Fibroblast of lung (primary cell): ENCODE data around the gene AK5. TPM values are rescaled to one million over a fixed set of nuclear protein-coding genes. Genes with fewer than 3 reads are reported as not detected.

Experiments
- DNase-seq, 2 donors: peaks; one replicate each; pipeline versions ENCODE4 v3.0.0 to v3.0.0-alpha.2; 2010; ENCODE audit warnings: low read depth in 2 of 2
- H2AFZ ChIP-seq: 2 replicates; pipeline ENCODE4 v1.5.1; 2012; ENCODE audit warnings: low read length, control low read depth, inconsistent platforms
- H3K27ac ChIP-seq: 2 replicates; pipeline ENCODE4 v1.5.1; 2011; ENCODE audit warnings: low read length, control low read depth; ENCODE audit not compliant: insufficient read depth
- H3K27me3 ChIP-seq: 2 replicates; pipeline ENCODE4 v1.5.1; 2011; ENCODE audit warnings: mild to moderate bottlenecking, low read length; ENCODE audit not compliant: control insufficient read depth, insufficient read depth
- H3K36me3 ChIP-seq: 2 replicates; pipeline ENCODE4 v1.5.1; 2011; ENCODE audit warnings: low read length; ENCODE audit not compliant: control insufficient read depth, insufficient read depth
- H3K4me1 ChIP-seq: 2 replicates; pipeline ENCODE4 v1.5.1; 2011; ENCODE audit warnings: low read length; ENCODE audit not compliant: control insufficient read depth, insufficient read depth; ENCODE audit errors: extremely low read depth
- H3K4me2 ChIP-seq: 2 replicates; pipeline ENCODE4 v1.5.1; 2011; ENCODE audit warnings: low read length, control low read depth; ENCODE audit not compliant: insufficient read depth; ENCODE audit errors: extremely low read depth
- H3K4me3 ChIP-seq, 4 experiments: fragments of 200-600 bp in 1 of 4; sonication (generic) in 1 of 4; replicated peaks in 1 of 4; 2 replicates each; pipeline ENCODE4 v1.5.1; 2011 to 2016; ENCODE audit warnings: low read length in 4 of 4, low read depth in 3 of 4, mild to moderate bottlenecking in 3 of 4, control low read depth in 2 of 4, inconsistent platforms in 1 of 4, mixed read lengths in 1 of 4; ENCODE audit not compliant: insufficient read depth in 1 of 4; ENCODE audit errors: control extremely low read depth in 1 of 4
- H3K79me2 ChIP-seq: 2 replicates; pipeline ENCODE4 v1.5.1; 2012; ENCODE audit warnings: mild to moderate bottlenecking, low read length, inconsistent platforms; ENCODE audit not compliant: control insufficient read depth, insufficient read depth
- H3K9ac ChIP-seq: 2 replicates; pipeline ENCODE4 v1.5.1; 2011; ENCODE audit warnings: mild to moderate bottlenecking, low read length, control low read depth; ENCODE audit not compliant: insufficient read depth
- H3K9me3 ChIP-seq: 2 replicates; pipeline ENCODE4 v1.5.1; 2012; ENCODE audit warnings: low read depth, low read length; ENCODE audit not compliant: control insufficient read depth, insufficient read depth
- H4K20me1 ChIP-seq: 2 replicates; pipeline ENCODE4 v1.5.1; 2011; ENCODE audit warnings: low read length; ENCODE audit not compliant: control insufficient read depth, insufficient read depth; ENCODE audit errors: extremely low read depth
- EZH2 ChIP-seq: IDR thresholded peaks from 2 replicates; pipeline ENCODE4 v1.5.1; 2012; ENCODE audit warnings: low read length, control low read depth, mild to moderate bottlenecking; ENCODE audit errors: missing control alignments
- polyA plus RNA-seq, 2 donors: library from polyadenylated mRNA; depleted of rRNA in 1 of 2; stranded (reverse) in 1 of 2; unstranded in 1 of 2; fragments of >200 nt; gene quantifications; 2 replicates each; pipeline ENCODE4 v1.2.1, GENCODE V29; 2011 to 2012; ENCODE audit warnings: missing spikeins in 1 of 2
- total RNA-seq: library from RNA; depleted of rRNA; stranded (reverse); fragments of >200 nt; gene quantifications from 2 replicates; pipeline ENCODE4 v1.2.1, GENCODE V29; 2014
- TF ChIP-seq, protein P1 (sequence below), 2 donors: IDR thresholded peaks in 1 of 2; conservative IDR thresholded peaks in 1 of 2; 1 replicate in 1 of 2; 2 replicates in 1 of 2; pipeline ENCODE4 v1.5.1; 2011 to 2012; ENCODE audit warnings: low read length in 2 of 2, control low read depth in 1 of 2, inconsistent platforms in 1 of 2, low read depth in 1 of 2, mild to moderate bottlenecking in 1 of 2

AK5 gene
- total and polyA plus RNA-seq, 2 donors (not counting 1 experiment from before 2014, with no cell fraction given), result 37.9 to 87.7 TPM

GRCh38 chr1:77333501-77333900, 51.7 kb downstream of the AK5 start:
- Histone ChIP-seq H3K4me3 (no peak overlapping the region), H2AFZ (no peak overlapping the region), H3K4me2 (no peak overlapping the region), H4K20me1 (no peaks in the 10 kb centered on the region), H3K4me1 (no peaks in the 10 kb centered on the region), H3K27ac (no peak overlapping the region), H3K79me2 (no peaks in the 10 kb centered on the region), H3K9me3 (no peaks in the 10 kb centered on the region), H3K36me3 (no peaks in the 10 kb centered on the region), H3K27me3 (no peaks in the 10 kb centered on the region), H3K9ac (no peak overlapping the region)
- TF ChIP-seq, protein P1, sequence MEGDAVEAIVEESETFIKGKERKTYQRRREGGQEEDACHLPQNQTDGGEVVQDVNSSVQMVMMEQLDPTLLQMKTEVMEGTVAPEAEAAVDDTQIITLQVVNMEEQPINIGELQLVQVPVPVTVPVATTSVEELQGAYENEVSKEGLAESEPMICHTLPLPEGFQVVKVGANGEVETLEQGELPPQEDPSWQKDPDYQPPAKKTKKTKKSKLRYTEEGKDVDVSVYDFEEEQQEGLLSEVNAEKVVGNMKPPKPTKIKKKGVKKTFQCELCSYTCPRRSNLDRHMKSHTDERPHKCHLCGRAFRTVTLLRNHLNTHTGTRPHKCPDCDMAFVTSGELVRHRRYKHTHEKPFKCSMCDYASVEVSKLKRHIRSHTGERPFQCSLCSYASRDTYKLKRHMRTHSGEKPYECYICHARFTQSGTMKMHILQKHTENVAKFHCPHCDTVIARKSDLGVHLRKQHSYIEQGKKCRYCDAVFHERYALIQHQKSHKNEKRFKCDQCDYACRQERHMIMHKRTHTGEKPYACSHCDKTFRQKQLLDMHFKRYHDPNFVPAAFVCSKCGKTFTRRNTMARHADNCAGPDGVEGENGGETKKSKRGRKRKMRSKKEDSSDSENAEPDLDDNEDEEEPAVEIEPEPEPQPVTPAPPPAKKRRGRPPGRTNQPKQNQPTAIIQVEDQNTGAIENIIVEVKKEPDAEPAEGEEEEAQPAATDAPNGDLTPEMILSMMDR (conservative IDR thresholded peaks at IDR 0.05 in 1 of 2, IDR thresholded peaks at IDR 0.05 in 1 of 2; ENCODE audit: low read depth in 1 of 2, low read length in 2 of 2), result no peak
- TF ChIP-seq EZH2, result no peak
- DNase-seq, result no peak

- Histone ChIP-seq H3K27ac (no peak overlapping the region), H3K9me3 (no peaks in the 10 kb centered on the region), H3K79me2 (no peaks in the 10 kb centered on the region), H3K4me1 (no peaks in the 10 kb centered on the region), H2AFZ (no peak overlapping the region), H3K9ac (no peak overlapping the region), H3K4me2 (no peak overlapping the region), H3K27me3 (no peaks in the 10 kb centered on the region), H3K4me3 (no peak overlapping the region), H4K20me1 (no peaks in the 10 kb centered on the region), H3K36me3 (no peaks in the 10 kb centered on the region)
- DNase-seq, result no peak
- TF ChIP-seq, protein P1 (conservative IDR thresholded peaks at IDR 0.05 in 1 of 2, IDR thresholded peaks at IDR 0.05 in 1 of 2; ENCODE audit: low read depth in 1 of 2, low read length in 2 of 2), result no peak
- TF ChIP-seq EZH2, result no peak
Observed at GRCh38 chr1:77336729-77337128, 54.9 kb downstream of the AK5 start.

DNA sequence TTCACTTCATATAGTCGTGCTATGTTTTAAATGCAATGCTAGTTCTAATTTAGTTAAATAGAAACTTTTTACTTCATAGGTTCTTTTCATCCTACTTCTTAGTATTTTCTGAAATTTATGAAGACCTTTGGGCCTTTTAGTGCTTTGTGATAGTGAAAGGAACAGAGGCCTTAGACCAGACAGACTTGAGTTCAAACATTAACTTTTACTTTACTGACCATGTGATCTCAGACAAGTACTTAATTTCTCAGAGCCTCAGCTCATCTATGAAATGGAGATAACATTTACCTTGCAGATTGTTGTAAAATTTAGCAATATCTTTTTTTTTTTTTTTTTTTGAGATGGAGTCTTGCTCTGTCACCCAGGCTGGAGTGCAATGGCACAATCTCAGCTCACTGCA, 57.5 kb downstream of the AK5 start:
- no peak overlapping the region for H2AFZ ChIP-seq
- no peak overlapping the region for H3K4me3 ChIP-seq
- H3K79me2 ChIP-seq, result no peaks in the 10 kb centered on the region
- no peak for TF ChIP-seq EZH2
- TF ChIP-seq, protein P1 (conservative IDR thresholded peaks at IDR 0.05 in 1 of 2, IDR thresholded peaks at IDR 0.05 in 1 of 2; ENCODE audit: low read depth in 1 of 2, low read length in 2 of 2), result no peak
- no peaks in the 10 kb centered on the region for H3K36me3 ChIP-seq
- DNase-seq, result no peak
- H3K27ac ChIP-seq, result no peak overlapping the region
- H4K20me1 ChIP-seq, result no peaks in the 10 kb centered on the region
- H3K4me2 ChIP-seq, result no peak overlapping the region
- no peaks in the 10 kb centered on the region for H3K9me3 ChIP-seq
- H3K4me1 ChIP-seq, result no peaks in the 10 kb centered on the region
- H3K9ac ChIP-seq, result no peak overlapping the region
- no peaks in the 10 kb centered on the region for H3K27me3 ChIP-seq
